GM21526 (cell line): ENCODE measurements around the gene TRIL.

Source experiments
- ATAC-seq: cut with Tn5 transposase; IDR thresholded peaks from one replicate; pipeline ENCODE4 v1.9.1; 2021; ENCODE audit warnings: moderate library complexity; ENCODE audit not compliant: unreplicated experiment, low FRiP score

TRIL gene

GRCh38 chr7:28941633-28942032, 16.5 kb downstream of the TRIL start:
- no peak for ATAC-seq

- ATAC-seq: no peak
These were observed 17.3 kb downstream of the TRIL start for GRCh38 chr7:28940741-28941384.

- ATAC-seq: no peak
These were observed 18.1 kb downstream of the TRIL start for GRCh38 chr7:28939844-28940544.

- ATAC-seq: no peak
These were observed 18.8 kb downstream of the TRIL start for GRCh38 chr7:28939367-28939766.

GRCh38 chr7:28937619-28938018, 20.5 kb downstream of the TRIL start:
- no peak for ATAC-seq

GRCh38 chr7:28937103-28937502, 21.0 kb downstream of the TRIL start:
- no peak for ATAC-seq

- no peak for ATAC-seq
These were observed 24.2 kb downstream of the TRIL start for GRCh38 chr7:28933846-28934320.

GRCh38 chr7:28931565-28931964, 26.6 kb downstream of the TRIL start:
- no peak for ATAC-seq

- ATAC-seq: peak; percentile 90
These were observed 31.1 kb downstream of the TRIL start for GRCh38 chr7:28926871-28927597.

- ATAC-seq: no peak
These were observed 35.4 kb downstream of the TRIL start for GRCh38 chr7:28922624-28923331.

- ATAC-seq: peak; percentile 90
These were observed 36.3 kb downstream of the TRIL start for GRCh38 chr7:28921822-28922221.

- ATAC-seq: no peak
These were observed 37.7 kb downstream of the TRIL start for GRCh38 chr7:28920424-28920823.

- no peak for ATAC-seq
These were observed 38.6 kb downstream of the TRIL start for GRCh38 chr7:28919510-28919909.

- no peak for ATAC-seq
These were observed 49.4 kb downstream of the TRIL start for GRCh38 chr7:28908775-28909174.

GRCh38 chr7:28905464-28905863, 52.7 kb downstream of the TRIL start:
- no peak for ATAC-seq

GRCh38 chr7:28904578-28905048, 53.5 kb downstream of the TRIL start:
- ATAC-seq: no peak

- ATAC-seq: no peak
These were observed 54.2 kb downstream of the TRIL start for GRCh38 chr7:28903730-28904577.
